T1000 (cell line): ENCODE measurements around the gene INSR.
"Not testable (repeated sequence)": the region's sequence is repeated elsewhere in the genome, so short reads cannot be mapped to it uniquely, and the experiment has no call there.

Experiments used
- DNase-seq: peaks from one replicate; lab custom pipeline; 2025; ENCODE audit warnings: mixed read lengths; lab: John Stamatoyannopoulos, UW

The INSR gene

DNA sequence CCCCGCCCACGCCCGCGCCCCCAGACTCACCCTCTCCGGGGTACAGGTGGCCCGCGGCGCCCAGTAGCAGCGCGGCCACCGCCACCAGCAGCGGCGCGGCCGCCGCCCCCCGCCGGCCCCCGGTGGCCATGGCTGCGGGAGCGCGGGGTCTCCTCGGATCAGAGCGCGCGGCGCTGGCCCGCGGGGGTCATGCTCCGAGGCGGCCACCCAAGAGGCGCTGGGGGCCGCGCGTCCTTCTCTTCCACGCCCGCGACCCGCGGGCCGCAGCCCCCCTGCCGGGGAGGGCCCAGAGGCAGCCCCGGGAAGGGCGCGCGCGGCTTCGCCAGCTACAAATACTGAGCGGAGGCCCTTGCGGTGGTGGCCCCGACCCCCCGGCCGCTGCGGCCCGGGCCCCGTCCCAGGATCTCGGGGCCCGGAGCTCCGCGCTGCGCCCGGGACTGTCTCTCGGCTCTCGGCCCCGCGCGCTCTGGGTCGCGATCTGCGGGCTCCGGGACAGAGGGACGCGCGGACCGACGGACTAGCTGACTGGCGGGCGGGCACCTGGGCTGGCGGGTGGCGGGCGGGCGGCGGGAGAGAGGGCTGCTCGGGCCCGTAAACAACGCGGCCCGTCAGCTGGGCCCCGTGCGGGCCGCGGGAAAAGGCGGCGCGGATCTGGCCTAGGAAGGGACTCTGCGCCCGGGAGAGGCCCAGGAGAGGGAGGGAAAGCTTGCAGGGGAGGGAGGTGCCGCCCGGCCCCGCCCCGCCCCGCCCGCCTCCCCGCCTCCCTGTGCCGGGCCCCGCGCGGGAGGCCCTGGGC lies at the start of gene INSR:
INSR (minus strand) TSS at position 653 of the 796 bp plus-strand sequence; CDS start at position 130, 523 bp downstream.
- DNase-seq: peak; percentile 71

DNA sequence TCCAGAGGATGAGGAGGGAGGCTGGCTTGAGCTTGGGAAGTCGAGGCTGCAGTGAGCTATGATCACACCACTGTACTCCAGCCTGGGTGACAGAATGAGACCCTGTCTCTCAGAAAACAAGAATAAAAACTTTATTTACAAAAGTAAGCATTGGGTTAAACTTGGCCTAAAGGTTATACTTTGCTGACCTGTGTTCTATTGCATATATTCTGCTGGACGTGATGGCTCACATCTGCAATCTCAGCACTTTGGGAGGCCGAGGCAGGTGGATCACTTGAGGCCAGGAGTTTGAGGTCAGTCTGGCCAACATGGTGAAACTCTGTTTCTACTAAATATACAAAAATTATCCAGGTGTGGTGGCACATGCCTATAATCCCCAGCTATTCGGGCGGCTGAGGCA lies 47.9 kb upstream of the INSR start:
- no peak for DNase-seq

- DNase-seq: peak; percentile 57
These were observed 47.0 kb upstream of the INSR start for GRCh38 chr19:7340959-7341837.

DNA sequence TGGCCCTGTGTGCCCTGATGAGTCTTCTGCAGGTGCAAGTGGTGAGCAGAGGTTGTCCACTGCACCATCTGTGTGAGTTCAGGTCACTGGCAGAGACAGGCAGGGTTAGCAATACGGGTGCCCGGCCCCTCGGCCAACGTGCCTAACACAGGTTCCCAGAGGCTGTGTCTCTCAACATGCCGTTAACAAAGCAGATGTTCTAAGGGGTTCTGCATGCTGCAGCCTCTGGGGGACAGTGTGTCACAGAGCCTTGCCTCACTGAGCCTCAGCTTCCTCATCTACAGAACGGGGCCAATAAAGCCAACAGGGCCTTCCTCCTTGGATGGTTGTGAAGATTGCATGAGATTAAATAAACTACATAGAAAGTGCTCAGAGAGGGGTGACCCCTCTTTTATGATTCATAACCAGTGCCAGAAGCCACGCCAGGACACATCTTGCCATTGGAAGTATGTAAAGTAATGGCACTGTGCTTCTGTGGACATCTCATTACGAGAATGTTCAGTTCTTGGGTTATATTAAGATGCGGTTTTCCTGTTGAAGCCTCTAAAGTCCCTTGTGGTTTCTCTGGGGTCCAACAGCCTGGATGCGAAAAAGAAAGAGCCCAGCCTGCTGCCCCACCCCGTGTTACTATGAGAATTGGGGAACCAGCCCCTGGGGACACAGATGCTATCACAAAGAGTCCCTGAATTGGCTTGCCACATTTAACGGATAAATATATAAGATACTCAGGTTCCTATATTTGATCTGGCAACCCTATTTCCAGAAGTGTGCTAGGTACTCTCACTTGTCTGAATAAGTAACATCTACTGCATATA lies 43.4 kb upstream of the INSR start:
- no peak for DNase-seq

DNA sequence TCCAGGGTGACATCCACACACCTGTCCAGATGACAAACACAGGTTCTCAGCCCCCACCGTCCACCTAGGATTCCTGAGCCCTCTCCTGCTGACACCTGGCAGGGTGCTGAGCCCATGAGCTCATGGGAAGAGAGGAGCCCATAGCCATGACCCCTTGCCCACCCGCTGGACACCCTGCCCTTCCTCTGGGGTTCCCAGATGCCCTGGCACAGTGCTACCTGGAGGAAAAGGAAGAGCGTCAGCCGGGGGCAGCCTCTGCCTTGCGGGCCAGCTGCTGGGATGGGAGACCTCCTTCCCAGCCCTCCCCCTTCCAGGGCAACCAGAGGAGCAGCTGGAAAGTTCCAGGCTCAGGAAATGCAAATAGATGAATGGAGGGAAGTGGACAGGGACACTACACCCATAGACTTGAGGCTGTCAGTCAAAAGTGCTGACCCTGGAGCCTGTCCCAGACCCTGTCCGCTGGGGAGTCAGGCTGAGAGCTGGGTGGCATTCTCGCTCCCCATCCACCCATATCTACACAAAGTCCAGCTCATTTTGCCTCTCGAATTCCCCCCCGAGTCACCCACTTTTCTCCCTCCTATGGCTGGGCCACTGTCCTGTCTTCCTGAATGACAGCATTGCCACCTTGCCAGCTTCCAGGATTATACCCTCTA lies 42.2 kb upstream of the INSR start:
- DNase-seq: no peak

DNA sequence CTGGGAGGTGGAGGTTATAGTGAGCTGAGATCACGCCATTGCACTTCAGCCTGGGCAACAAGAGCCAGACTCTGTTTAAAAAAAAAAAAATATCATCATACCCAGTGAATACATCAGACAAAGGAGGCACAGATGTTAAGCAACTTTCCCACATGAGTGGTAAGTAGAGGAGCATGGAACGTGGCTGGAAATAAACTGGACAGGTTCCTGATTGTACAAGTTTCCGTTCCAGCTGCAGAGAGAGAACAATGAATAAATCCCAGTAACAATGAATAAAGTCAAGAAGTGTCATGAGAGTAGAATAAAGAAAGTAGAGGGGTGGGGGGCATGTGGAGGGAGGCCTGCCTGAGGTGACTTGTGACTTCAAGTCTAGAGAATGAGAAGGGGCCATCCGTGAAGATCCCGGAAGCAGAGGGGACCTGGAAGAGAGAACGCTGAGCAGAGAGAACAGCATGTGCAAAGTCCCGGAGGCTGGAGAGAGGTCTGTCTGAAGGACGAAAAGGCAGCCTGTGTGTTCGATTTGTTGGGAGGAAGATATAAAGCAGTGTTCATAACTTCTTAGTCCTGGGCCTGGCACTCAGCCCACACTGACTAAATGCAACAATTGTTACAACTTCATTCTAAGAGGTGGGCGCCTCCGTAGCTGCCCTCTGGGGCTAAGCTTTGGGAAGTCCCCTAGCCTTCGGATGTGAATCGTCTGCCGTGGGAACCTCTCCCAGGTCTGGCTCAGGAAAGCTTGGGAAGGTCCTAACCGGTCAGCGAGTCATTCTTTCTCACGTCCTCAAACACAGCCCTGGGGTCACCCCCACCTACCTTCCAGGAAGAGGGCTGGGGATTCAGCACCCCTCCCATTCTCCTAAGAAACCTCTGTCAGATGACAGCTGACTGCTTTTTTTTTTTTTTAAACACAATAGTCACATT lies 39.2 kb upstream of the INSR start:
- DNase-seq: no peak

- no peak for DNase-seq
These were observed 37.2 kb upstream of the INSR start for GRCh38 chr19:7331446-7331845.

DNA sequence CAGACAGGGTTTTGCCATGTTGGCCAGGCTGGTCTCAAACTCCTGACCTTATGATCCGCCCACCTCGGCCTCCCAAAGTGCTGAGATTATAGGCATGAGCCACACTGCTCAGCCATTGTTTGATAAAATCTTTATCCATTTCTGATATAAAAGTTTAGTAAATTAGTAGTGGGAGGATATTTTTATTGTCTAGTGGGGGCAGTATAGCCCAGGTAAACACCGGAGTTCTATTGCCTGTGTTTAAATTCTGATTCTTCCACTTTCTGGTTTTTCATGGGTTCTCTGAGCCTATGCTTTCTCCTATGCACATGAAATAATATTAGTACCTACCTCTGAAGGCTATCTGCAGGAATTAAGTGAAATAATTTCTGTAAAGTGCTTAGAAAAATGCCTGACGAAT lies 34.4 kb upstream of the INSR start:
- DNase-seq: no peak

DNA sequence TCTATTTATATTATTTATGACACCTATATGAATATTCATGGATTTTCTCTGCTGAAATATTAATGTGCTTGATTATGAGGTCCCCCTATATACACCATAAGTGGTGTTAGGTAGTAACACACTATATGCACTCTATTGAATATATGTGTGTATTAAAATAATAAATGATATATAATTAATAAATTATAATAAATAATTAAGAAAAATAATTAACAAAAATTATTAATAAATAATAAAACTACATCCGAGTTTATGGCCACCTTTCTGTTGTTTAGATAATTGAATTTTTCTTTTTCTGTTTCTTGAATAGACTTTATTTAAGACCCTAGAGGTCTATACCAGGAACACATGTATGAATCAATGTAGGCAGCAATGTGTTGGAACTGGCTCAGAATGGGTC lies 33.6 kb upstream of the INSR start:
- DNase-seq: no peak

GRCh38 chr19:7326105-7326877 lies 32.1 kb upstream of the INSR start:
- DNase-seq: no peak

DNA sequence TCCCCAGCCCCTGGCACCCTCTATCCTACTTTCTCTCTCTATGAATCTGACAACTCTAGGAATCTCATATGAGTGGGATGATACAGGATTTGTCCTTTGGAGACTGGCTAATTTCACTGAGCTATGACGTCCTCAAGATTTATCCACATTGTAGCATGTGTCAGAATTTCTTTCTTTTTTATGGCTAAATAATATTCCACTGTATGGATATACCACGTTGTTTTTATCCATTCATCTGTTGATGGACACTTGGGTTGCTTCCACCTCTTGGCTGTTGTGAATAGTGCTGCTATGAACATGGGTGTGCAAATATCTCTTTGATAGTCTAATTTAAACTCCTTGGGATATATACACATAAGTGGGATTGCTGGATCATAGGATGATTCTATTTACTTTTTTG lies 24.0 kb upstream of the INSR start:
- no peak for DNase-seq

- DNase-seq: no peak
These were observed 18.6 kb upstream of the INSR start for GRCh38 chr19:7312816-7313215.

DNA sequence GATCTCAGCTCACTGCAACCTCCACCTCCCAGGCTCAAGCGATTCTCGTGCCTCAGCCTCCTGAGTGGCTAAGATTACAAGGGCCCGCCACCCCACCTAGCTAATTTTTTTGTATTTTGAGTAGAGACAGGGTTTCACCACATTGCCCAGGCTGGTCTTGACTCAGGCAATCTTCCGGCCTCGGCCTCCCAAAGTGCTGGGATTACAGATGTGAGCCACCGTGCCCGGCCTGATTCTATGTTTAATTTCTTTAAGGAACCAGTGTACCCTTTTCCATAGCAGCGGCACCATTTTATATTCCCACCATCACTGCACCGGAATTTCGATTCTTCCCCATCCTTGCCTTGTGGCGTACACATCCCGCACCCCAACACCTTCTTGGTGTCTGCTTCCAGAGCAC lies 17.7 kb upstream of the INSR start:
- no peak for DNase-seq

GRCh38 chr19:7308327-7308726 lies 14.1 kb upstream of the INSR start:
- not testable (repeated sequence) for DNase-seq

- DNase-seq: no peak
These were observed 13.5 kb upstream of the INSR start for GRCh38 chr19:7307590-7308218.

- no peak for DNase-seq
These were observed 10.0 kb upstream of the INSR start for GRCh38 chr19:7304200-7304599.

DNA sequence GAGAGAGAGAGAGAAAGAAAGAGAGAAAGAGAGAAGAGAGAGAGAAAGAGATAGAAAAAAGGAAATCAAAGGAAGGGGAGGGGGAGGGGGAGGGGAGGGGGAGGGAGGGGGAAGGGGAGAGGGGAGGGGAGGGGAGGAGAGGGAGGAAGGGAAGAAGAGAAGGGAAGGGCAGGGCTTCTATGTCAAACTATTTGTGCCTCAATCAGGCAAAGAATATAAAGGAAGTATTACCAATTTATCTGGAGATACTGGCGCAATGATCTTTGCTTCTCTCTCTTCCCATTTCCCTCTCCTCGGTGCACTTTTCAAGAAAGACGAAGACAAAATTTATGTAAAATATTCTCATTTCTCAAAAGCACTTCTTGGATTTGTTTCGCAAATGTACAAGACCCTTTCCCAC lies 9.3 kb upstream of the INSR start:
- no peak for DNase-seq

DNA sequence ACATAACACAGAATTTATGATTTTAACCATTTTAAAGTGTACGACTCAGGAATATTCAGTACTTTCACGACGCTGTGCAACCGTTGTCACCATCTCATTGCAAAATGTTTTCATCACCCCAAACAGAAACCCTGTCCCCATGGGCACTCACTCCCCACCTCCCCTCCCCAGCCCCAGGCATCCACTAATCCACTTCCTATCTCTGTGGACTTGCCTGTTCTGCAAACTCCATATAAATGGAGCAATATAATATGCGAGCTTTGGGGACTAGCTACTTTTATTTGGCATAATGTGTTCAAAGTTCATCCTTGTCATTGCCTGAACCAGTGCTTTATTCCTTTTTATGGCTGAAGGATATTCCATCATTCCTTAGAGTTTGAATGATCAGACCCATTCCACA lies 7.3 kb upstream of the INSR start:
- no peak for DNase-seq

- DNase-seq: no peak
These were observed 3.5 kb upstream of the INSR start for GRCh38 chr19:7297742-7298141.
